ENCODE results near the gene KCNMB2. TPM values are rescaled to one million over a fixed set of nuclear protein-coding genes. Genes with fewer than 3 reads are reported as not detected.

Gene KCNMB2
- total RNA-seq, 1 experiment from 2014 or later: not detected

- Histone ChIP-seq H4K20me1 (ENCODE audit: low read length) (no peaks in the 10 kb centered on the region), H3K9me2 (replicated peaks; ENCODE audit: low read length) (no peaks in the 10 kb centered on the region), H3K4me1 (ENCODE audit: insufficient read depth, low read length) (no peaks in the 10 kb centered on the region), H3K4me2 (ENCODE audit: low read length) (no peak overlapping the region), H2AFZ (ENCODE audit: low read length) (no peak overlapping the region), H3K9ac (ENCODE audit: low read length) (no peak overlapping the region), H3K27me3 (ENCODE audit: low read length) (no peaks in the 10 kb centered on the region), H3K79me2 (ENCODE audit: low read length) (no peaks in the 10 kb centered on the region), H3K36me3 (ENCODE audit: low read depth, low read length) (no peaks in the 10 kb centered on the region), H3K9me3 (ENCODE audit: low read length) (no peaks in the 10 kb centered on the region), H3F3A (ENCODE audit: low read length, unreplicated experiment) (no peaks in the 10 kb centered on the region), H3K27ac (ENCODE audit: low read length) (no peak overlapping the region), H3K4me3 (ENCODE audit: low read length) (no peak overlapping the region)
- ChIA-PET CTCF (no interaction called here), POLR2A (ENCODE audit: unreplicated experiment) (no interaction called here)
- no peak for TF ChIP-seq EZH2phosphoT487 (IDR thresholded peaks at IDR 0.05; ENCODE audit: borderline replicate concordance, low read length)
- TF ChIP-seq CTCF (conservative IDR thresholded peaks at IDR 0.05; ENCODE audit: low read depth, low read length): no peak
- no peak for TF ChIP-seq EZH2 (IDR thresholded peaks at IDR 0.05; ENCODE audit: low read length, unreplicated experiment)
- no peak for DNase-seq
- BruUV-seq (replicated peaks): no TSS peak
- ATAC-seq: no peak
- intact Hi-C loops (cut with micrococcal nuclease): no loop called here
These were observed 287.5 kb downstream of the KCNMB2 start for GRCh38 chr3:178823591-178824246.

DNA sequence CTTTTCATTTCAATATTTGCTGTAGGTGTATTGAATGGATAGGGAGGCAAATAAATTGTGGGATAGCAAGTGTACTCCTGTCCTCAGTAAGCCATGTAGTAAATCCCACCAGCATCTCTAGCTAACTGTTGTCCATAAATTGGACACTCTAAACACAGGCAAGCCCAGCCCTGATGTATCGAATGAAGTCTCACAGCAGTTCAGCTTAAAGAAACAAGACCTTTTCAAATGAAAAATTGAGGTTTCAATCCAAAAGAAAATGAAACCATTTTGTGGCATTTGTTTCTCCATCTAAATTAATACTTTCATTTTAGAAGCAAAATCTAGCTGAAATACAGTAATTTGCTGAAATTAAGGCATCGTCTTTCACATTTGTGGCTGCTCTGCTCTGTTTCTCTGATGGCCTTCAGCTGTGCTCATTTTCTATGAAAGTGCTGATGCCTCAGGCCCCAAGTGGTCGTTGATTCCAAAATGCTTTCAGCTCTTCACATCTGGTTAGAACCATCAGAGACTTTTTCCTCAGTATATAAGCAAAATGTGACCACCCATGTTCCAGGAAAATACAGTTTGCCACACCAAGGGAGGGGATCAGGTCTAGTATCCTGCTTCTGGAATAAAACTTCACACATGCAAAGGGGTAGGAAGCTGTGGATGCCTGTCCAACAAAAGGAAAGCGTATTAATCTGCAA, 290.3 kb downstream of the KCNMB2 start:
- TF ChIP-seq CTCF (conservative IDR thresholded peaks at IDR 0.05; ENCODE audit: low read depth, low read length) (no peak), EZH2phosphoT487 (IDR thresholded peaks at IDR 0.05; ENCODE audit: borderline replicate concordance, low read length) (no peak), EZH2 (IDR thresholded peaks at IDR 0.05; ENCODE audit: low read length, unreplicated experiment) (no peak)
- ATAC-seq: no peak
- Histone ChIP-seq H3K4me3 (ENCODE audit: low read length) (no peak overlapping the region), H3K79me2 (ENCODE audit: low read length) (no peaks in the 10 kb centered on the region), H3K27me3 (ENCODE audit: low read length) (no peaks in the 10 kb centered on the region), H3K9me2 (replicated peaks; ENCODE audit: low read length) (no peaks in the 10 kb centered on the region), H3K9ac (ENCODE audit: low read length) (no peak overlapping the region), H3K4me1 (ENCODE audit: insufficient read depth, low read length) (no peaks in the 10 kb centered on the region), H3F3A (ENCODE audit: low read length, unreplicated experiment) (no peaks in the 10 kb centered on the region), H4K20me1 (ENCODE audit: low read length) (no peaks in the 10 kb centered on the region), H3K27ac (ENCODE audit: low read length) (no peak overlapping the region), H3K4me2 (ENCODE audit: low read length) (no peak overlapping the region), H3K9me3 (ENCODE audit: low read length) (no peaks in the 10 kb centered on the region), H3K36me3 (ENCODE audit: low read depth, low read length) (no peaks in the 10 kb centered on the region), H2AFZ (ENCODE audit: low read length) (no peak overlapping the region)
- CTCF ChIA-PET: no interaction called here
- DNase-seq: no peak
- intact Hi-C loops (cut with micrococcal nuclease): no loop called here
- no TSS peak for BruUV-seq (replicated peaks)
- POLR2A ChIA-PET (ENCODE audit: unreplicated experiment): no interaction called here

- no peaks in the 10 kb centered on the region for H3K9me3 ChIP-seq (ENCODE audit: low read length)
- H3K27me3 ChIP-seq (ENCODE audit: low read length): no peaks in the 10 kb centered on the region
- ATAC-seq (no peak), DNase-seq (no peak)
- intact Hi-C loops (cut with micrococcal nuclease): no loop called here
- TF ChIP-seq CTCF (conservative IDR thresholded peaks at IDR 0.05; ENCODE audit: low read depth, low read length): no peak
- no peak for TF ChIP-seq EZH2 (IDR thresholded peaks at IDR 0.05; ENCODE audit: low read length, unreplicated experiment)
- POLR2A ChIA-PET (ENCODE audit: unreplicated experiment): no interaction called here
- no peaks in the 10 kb centered on the region for H3K9me2 ChIP-seq (replicated peaks; ENCODE audit: low read length)
- no peak overlapping the region for H3K27ac ChIP-seq (ENCODE audit: low read length)
- no peak overlapping the region for H3K9ac ChIP-seq (ENCODE audit: low read length)
- no peak overlapping the region for H3K4me3 ChIP-seq (ENCODE audit: low read length)
- no peaks in the 10 kb centered on the region for H3F3A ChIP-seq (ENCODE audit: low read length, unreplicated experiment)
- no peak overlapping the region for H3K4me2 ChIP-seq (ENCODE audit: low read length)
- no peaks in the 10 kb centered on the region for H3K4me1 ChIP-seq (ENCODE audit: insufficient read depth, low read length)
- H3K36me3 ChIP-seq (ENCODE audit: low read depth, low read length): no peaks in the 10 kb centered on the region
- no peaks in the 10 kb centered on the region for H3K79me2 ChIP-seq (ENCODE audit: low read length)
- no peak overlapping the region for H2AFZ ChIP-seq (ENCODE audit: low read length)
- BruUV-seq (replicated peaks): no TSS peak
- H4K20me1 ChIP-seq (ENCODE audit: low read length): no peaks in the 10 kb centered on the region
- CTCF ChIA-PET: no interaction called here
These were observed 291.1 kb downstream of the KCNMB2 start for GRCh38 chr3:178827285-178827856.
